ELF-1 (cell line): Measurements from ENCODE around the gene OTOF.

Experiments used
- DNase-seq: peaks from one replicate; pipeline ENCODE4 v3.0.0-alpha.2; 2016; ENCODE audit warnings: low read depth, low spot score

The OTOF gene

GRCh38 chr2:26477911-26478253, at the start of gene OTOF:
OTOF (minus strand) TSS chr2:26478124.
- DNase-seq = peak; percentile 73

GRCh38 chr2:26526589-26526988, 48.7 kb upstream of the OTOF start:
- DNase-seq = no peak

- no peak for DNase-seq
Measured at GRCh38 chr2:26526105-26526504, 48.2 kb upstream of the OTOF start.

GRCh38 chr2:26523750-26524149, 45.8 kb upstream of the OTOF start:
- DNase-seq = no peak

GRCh38 chr2:26522751-26523171, 44.8 kb upstream of the OTOF start:
- no peak for DNase-seq

GRCh38 chr2:26522325-26522724, 44.4 kb upstream of the OTOF start:
- no peak for DNase-seq

- DNase-seq = peak; percentile 46
Measured at GRCh38 chr2:26521913-26522180, 43.9 kb upstream of the OTOF start.

- DNase-seq = peak; percentile 70
Measured at GRCh38 chr2:26521054-26521912, 43.4 kb upstream of the OTOF start.

GRCh38 chr2:26520148-26520449, 42.2 kb upstream of the OTOF start:
- DNase-seq = no peak

GRCh38 chr2:26519396-26520147, 41.6 kb upstream of the OTOF start:
- no peak for DNase-seq

GRCh38 chr2:26516781-26517180, 38.9 kb upstream of the OTOF start:
- no peak for DNase-seq

- no peak for DNase-seq
Measured at GRCh38 chr2:26516246-26516645, 38.3 kb upstream of the OTOF start.

- no peak for DNase-seq
Measured at GRCh38 chr2:26515771-26516170, 37.8 kb upstream of the OTOF start.

GRCh38 chr2:26514045-26514444, 36.1 kb upstream of the OTOF start:
- no peak for DNase-seq

- DNase-seq = no peak
Measured at GRCh38 chr2:26513261-26513660, 35.3 kb upstream of the OTOF start.

GRCh38 chr2:26511466-26511865, 33.5 kb upstream of the OTOF start:
- DNase-seq = no peak

GRCh38 chr2:26510344-26510973, 32.5 kb upstream of the OTOF start:
- no peak for DNase-seq

GRCh38 chr2:26509141-26509540, 31.2 kb upstream of the OTOF start:
- DNase-seq = no peak

GRCh38 chr2:26507932-26508331, 30.0 kb upstream of the OTOF start:
- DNase-seq = no peak

GRCh38 chr2:26507088-26507487, 29.2 kb upstream of the OTOF start:
- no peak for DNase-seq

GRCh38 chr2:26506279-26506678, 28.4 kb upstream of the OTOF start:
- no peak for DNase-seq

GRCh38 chr2:26504002-26504401, 26.1 kb upstream of the OTOF start:
- no peak for DNase-seq
